HG02981 (cell line): ENCODE measurements around the gene NOL6.

Experiments used
- ATAC-seq: cut with Tn5 transposase; IDR thresholded peaks from one replicate; pipeline ENCODE4 v1.9.1; 2021; ENCODE audit warnings: mild to moderate bottlenecking, moderate library complexity; ENCODE audit not compliant: unreplicated experiment

NOL6 gene

DNA sequence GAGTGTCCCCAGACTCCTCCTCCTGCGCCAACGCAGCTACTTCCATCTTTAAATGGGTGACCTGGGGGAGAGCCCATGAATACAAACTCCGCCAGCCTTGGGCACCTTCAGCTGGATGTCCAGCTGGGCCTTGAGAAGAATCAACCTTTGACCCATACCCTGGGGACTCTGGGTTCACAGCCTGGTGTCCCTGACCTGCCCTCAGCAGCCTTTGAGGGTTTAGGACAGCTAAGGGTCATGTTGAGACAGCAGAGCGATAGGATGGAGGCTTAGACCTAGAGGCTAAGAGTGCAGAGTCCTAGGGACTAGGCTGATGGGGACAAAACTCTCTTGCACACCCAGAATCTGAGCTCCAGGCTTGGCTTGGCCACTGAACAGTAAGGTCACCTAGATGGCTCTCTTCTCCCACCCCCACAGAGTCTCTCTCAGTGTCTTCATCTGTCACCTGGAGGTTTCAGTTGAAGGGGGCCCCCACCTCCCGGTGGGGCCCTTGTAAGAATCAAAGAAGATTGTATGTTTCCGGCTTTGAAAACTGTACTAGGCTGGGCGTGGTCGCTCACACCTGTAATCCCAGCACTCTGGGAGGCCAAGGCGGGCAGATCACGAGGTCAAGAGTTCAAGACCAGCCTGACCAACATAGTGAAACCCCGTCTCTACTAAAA lies 19.6 kb downstream of the NOL6 start:
- ATAC-seq = no peak

DNA sequence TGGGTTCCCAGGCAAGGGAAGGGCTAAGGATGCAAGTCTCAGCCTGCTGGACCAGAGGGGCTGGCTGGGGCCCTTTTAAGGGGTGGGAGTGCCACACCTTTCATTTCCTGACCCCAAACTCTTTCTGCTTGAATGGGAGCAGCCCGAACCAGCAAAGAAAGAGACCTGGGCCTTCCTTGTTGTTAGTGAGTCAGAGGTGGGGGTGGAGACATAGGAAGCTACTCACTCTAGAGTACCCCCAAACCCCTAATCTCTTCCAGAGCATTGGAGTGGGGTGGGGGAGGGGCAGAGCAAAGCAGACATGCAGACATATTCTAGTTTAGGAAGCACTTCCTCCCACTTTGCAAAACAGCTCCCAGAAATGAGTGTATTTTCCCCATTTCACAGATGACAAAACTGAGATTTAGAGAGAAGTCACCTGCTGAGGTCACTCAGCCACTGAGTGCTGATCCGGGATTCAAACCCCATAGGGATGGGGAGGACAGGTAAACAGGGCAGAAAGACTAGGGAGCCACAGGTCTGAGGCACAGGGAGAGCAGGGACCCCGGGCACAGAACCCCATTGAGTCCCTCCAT lies 20.4 kb downstream of the NOL6 start:
- no peak for ATAC-seq

DNA sequence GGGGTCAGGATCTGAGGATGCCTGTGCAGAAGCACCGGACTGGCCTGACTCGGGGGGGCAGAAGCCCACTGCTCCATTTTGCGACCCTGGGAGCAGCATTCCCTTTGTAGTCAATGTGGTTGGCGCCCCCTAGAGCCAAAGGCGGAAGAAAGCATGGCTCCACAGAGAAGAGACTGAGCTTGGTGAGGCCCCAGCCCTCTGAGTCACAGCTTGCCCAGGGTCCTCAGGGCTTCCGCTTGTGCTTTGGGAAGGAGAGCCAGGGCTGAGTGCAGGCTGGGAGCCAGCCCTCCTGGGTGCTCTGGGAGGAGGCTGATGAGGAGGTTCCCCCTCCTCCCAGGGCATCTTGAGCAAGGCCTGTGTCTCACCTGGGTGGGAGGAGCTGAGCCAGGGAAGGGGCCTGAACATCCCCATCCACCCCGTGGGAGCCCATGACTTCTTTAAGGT lies 20.9 kb downstream of the NOL6 start:
- no peak for ATAC-seq

DNA sequence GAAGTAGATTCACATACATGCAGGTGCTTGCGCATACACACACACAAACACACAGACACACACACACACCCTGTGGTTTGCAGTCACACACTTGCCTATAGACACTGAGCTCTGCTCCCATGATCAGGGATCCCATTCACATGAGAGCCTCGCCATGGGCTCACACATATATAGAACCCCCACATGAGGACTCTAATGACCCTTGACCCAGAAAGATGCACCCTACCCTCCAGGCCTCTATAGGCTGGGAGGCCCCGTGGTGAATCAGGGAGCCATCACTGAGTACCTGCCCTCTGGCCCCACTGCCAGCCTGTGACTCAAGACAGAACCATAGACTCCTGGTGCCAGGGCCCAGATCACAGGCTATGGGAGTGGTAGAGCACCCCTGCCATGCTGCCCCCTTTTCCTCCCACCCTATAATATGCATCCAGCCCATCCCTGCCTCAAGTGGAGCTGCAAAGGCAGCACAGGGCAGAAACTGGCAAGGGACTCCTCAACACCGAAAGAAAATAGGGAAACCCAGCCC lies 23.0 kb downstream of the NOL6 start:
- no peak for ATAC-seq

DNA sequence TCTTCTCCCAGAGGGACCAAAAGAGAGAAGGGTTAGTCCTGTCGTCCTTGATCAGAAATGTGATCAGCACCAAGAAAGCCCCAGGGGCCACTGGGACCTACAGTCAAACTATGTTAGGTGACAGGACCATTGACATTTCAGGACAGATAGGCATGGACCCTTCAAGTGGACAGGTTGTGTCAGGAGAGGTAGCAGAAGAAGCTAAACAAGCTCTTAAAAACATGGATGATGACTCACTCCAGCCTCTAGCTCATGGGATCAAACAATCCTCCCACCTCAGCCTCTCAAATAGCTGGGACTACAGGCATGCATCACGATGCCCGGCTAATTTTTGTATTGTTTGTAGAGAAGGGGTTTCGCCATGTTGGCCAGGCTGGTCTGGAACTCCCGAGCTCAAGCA lies 24.0 kb downstream of the NOL6 start:
- ATAC-seq = no peak

DNA sequence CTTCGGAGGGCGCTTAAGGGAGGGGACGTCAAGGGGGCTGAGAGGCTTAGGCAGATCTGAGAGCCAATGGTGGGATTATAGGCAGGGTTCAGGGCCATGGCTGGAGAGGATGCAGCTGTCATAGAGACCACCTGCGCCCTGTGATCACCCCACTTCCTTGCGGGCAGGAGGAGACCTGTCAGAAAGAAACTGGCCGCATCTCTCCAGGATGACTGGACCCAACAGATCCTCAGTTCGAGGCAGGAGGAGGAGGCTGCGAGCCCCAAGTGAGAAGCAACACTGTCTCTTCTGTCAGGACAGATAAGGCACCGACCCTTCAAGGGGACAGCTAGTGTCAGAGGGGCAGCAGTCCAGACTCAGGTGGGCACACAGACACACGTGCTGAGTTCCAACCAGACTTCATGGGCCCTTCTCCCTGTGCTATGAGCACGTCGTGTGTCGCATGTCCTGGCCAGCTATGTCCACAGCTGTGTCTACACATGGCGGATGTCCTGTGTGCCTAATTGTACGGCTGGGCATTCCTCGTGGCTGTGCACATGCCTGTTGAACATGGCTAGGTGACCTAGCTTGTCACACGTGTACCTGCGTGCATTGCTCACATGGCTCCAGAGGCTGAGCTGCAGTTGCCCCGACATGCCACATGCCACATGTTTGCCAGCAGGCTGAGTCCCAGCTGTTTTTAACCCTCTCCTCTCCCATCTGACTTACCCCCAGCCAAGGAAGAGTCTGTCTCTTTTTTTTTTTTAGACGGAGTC lies 25.7 kb downstream of the NOL6 start:
- ATAC-seq = no peak

DNA sequence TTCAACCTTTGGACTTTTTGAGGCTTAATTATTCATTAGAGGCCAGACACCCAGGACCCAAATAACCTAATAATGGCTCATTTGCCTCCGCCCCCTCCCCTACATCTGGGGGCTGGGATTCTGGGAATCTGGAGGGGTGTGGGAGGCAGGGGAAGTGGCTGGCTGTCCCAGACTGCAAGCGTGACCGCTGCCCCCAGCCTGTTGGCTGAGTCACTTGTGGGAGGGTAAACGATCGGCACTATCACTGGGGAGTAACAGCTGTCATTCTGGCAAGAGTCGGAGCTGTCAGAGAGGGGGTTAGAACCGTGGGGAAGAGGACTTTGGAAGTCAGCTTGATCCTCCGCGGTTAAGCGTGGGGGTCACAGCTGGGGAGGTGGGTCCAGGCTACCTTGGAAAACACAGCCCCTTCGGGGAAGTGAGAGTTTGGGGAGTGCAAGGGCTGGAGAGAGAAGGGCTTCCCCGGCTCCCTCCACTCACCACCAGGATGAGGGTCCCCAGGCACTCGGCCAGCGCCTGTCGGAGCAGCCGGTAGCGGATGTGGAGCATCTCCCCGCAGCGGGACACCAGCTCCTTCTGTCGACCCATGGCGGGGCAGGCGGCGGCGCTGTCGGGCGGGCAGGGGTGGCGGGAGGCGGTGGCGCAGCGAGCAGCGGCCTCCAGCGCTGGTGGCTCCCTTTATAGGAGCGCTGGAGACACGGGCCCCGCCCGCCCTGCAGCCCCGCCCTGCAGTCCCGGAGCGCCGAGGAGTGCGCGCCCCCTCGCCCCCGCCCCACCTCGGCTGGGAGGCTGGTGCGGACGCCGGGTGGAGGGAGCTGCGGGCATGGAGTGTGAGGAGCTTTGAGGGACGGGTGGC lies 26.6 kb downstream of the NOL6 start, which contains the start of gene AQP3:
Gene AQP3, minus strand, starts transcription at position 648 of the 853 bp plus-strand sequence. Its CDS starts 63 bp downstream, at position 585.
- peak; percentile 28 for ATAC-seq

DNA sequence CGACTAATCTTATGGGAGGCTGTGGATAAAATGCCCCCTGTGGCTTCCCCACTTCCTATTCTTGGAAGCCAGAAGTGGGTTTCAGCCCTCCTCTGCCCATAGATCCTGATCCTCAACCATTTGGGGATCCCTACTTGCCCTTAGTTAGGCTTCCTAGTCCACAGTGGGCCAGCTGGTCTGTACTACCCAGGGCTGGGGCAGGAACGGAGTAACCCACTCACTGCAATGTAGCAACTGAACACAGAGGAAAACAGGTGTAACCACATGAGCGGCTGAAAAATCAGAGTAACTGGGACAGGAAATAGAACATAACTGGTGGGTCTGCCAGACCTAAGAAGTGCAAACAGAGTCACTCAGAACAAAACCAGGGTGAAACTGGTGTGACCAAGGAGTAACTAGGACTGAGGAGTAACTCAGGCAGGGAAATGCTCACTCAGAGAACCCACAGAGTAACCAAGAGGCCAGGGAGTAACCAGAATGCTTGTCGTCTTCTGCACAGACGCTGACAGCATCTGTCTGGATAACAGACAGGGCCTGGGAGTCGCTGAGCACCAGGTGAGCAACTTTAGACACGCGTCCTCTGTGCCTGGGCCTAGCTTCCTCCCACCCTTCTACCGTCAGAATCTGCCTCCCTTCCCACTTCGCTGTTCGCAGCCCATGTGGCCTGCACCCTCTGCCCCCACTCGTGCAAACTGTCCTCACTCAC lies 27.3 kb downstream of the NOL6 start:
- ATAC-seq = peak; percentile 82

DNA sequence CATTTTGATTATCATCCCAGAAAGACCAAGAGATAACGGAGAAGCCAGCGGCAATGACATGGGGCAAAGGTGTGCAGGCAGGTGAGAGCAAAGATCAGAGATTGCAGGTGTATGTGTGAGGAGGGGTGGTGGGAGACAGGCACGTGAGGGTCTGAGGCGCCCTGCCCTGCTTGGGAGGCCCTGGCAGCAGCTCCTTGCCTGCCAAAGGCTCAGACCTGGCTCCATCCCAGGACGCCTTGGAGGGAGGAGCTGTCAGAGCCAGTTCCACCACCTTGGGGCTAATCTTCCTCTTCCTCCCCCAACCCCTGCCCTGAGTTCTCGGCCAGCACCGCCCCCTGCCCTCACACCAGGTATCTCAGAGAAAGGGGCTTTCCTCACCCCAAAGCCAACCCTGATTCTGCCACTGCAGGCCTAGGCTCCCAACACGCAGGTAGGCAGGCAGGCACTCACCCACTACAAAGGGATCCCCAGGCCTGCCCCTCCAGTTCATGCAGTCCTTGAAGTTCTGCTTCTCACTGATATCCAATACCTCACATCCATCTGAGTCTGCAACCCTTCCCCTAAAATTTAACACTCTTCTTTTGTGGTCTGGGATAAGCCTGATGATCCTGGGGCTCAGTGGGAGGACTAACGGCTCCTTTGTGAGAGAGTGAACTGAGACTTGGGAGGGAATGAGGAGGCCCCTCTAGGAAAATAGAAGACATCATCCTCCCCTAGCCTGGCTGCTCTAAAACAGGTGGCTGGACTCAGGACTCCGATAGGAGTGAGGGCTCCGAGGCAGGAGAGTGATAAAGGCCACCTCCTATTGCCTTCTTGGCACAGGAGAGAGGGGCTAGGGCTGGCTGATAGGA lies 28.1 kb downstream of the NOL6 start:
- ATAC-seq = no peak

DNA sequence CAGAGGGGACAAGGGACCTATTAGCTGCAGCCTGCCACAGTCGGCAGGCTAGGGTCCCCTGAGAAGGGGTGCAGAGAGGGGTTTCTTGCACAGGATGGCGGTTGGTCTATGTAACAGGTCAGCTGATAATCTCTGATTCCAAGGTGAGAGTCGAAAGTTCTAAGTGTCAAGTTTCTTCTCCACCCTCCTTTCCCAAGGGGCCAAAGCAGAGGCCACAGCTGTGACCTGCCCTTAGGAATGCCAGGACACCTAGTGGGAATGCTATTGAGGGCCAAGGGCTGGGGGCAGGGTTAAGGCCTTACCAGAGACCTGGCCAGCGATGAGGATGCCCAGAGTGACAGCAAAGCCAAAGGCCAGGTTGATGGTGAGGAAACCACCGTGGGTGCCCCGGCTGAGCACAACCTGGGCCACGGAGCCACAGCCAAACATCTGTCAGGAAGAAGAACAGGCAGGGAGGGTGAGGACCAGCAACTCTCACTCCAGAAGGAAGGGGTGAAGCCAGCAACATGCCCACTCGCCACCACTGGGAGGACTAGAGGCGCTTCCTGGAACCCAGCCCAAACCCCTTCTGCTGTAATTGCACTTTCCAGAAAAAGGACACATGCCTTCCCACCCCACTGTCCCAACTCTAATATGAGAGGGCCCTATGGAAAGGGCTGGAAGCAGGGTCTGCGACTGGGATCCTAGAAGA lies 30.1 kb downstream of the NOL6 start:
- no peak for ATAC-seq

DNA sequence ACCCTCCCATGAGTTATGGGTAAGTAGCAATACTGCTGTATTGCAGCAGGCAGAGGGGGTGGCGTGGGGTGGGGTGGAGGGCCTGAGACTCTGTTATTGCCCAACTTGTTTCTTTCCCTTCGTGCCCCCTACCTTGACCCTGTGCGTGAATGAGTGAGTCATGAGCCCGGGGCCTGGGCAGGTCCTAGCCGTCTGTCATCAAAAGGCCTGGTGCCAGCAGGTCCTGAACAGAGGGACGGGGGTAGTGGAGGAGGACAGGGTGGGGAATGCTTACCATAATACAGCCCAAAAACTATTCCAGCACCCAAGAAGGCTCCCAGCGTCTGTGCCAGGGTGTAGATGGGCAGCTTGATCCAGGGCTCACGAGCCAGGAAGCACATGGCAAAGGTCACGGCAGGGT lies 30.7 kb downstream of the NOL6 start:
- no peak for ATAC-seq

DNA sequence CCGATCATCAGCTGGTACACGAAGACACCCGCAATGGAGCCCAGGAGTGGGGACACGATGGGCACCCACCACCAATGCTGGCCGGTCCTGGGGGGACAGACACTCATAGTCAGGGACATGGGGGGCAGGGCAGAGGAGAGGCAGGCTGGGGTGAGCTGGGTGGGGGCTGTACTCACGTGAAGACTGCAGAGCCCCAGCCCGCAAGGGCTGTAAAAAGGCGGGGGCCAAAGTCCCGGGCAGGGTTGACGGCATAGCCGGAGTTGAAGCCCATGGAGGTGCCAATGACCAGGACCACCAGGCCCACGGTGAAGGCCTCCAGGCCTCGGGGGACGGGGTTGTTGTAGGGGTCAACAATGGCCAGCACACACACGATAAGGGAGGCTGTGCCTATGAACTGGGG lies 31.6 kb downstream of the NOL6 start:
- no peak for ATAC-seq

DNA sequence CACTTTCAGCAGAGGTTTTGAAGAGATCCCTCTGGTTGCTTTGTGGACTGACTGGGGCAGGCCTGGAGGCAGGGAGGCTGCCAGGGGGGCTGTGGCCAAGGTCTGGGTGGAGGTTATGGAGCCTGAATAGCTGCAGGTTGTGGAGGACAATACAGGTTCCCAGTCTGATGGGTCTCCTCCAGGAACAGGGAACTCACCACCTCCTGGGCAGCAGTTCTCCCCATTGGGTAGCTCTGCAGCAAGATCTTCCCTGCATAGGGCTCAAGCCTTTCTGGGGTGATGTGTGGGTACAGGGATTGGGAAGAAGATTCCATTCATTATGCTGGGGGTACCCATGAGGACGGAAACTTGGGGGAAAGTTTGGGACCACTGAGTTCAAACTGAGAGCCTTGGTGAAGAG lies 33.1 kb downstream of the NOL6 start:
- no peak for ATAC-seq

DNA sequence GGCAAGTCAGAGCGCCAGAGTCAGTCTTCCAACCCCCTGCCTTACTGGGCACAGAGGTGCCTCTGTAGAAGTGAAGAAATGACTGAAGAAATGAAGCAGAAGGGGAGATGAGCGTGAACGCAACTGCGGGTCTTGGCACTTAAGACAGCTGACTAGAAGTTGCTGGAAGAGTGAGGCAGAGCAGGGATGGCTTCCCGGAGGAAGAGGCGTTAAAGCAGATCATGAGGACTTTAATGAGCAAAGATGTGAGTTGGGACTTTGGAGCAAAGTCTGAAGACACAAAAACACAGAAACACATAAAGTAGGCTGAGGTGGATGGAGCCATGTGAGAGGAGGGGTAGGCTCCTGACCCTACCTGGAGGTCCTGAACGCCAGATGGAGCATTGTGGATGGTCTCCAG lies 33.5 kb downstream of the NOL6 start:
- no peak for ATAC-seq

DNA sequence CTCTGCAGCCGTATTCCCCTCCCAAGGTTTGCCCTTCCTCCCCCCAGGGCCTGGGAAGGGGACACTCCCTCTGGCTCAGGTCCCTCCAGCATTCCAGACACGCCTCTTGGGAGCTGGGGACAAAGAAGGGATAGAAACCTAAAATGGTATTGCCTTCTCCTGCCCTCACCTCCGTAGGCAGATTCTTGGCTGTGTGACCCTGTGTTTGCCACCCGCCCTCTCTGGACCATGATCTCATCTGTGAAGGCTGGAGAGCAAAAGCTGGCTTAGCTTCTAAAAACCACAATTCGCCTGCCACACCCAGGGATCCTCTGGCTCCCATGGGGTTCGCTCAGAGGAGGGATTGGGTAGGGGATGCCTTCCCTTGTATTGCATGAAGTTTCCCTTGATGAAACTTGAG lies 34.0 kb downstream of the NOL6 start:
- ATAC-seq = no peak

DNA sequence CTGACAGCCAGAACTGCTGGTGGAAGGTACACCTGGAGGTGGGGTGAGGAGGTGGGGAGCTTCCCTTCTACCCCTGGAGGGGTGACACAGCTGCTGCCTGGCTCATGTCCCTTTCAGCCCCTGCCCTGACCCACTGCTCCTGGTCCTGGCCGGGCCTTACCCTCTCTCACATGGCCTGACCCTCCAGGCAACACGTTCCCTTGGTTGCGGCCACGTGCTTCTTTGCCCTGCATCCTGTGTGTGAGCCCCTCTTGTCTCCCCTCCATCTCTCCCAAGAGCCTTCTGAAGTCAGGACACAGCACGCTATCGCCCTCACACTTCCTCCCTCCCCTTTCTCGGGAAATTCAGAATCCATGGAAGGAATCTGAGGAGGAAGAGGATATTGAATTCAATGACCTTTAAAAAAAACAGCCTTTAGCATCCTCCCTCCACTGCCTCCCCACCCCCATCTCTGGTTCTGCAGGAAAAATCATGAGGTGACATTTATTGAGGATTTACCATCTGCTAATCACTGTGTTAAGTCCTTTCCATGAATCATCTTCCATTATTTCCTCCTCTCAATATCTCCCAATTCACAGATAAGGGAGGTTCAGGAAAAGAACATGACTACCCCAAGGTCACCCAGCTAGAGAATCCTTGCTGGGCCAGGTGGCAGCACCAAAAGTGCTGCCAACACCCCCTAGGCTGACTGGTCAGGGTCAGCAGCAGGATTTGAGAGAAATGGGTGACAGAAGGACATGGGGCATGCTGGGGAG lies 34.6 kb downstream of the NOL6 start:
- no peak for ATAC-seq

DNA sequence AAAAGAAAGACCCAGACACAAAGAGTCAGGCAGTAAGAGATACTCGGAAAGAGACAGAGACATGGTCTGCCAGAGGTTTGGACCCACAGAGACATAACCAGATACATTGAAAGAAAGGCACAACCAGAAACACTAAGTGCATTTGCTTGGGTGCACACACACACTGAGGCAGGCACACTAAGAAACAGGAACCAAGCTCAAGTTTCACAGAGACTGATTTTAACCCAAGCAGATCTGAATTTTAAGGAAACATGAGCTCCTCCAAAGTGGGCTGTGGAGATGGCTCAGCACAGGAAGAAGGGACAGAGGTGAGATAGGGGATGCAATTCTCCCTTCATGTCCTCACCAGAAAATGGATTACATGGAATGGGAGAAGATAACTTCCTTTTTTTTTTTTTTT lies 35.8 kb downstream of the NOL6 start:
- ATAC-seq = no peak

DNA sequence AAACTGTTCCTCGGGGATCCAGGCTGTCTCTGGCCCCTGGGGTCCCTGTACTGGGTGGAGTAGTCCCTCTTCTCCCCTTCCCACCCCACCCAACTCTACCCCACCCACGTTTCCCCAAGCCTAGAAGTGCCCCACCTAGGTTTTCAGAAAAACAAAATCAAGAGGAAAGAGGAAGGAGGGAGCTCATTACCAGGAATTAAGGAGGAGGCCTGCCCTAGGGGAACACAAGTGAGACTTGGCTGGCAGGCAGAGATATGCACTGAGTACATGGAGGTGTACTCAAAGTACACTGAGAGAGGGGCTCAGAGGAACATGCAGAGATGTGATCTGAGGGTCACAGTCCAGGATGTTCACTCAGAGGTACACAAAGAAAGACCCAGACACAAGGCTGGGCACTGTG lies 36.5 kb downstream of the NOL6 start:
- no peak for ATAC-seq
